OCI-LY7 (cell line): ENCODE measurements around the gene CNIH2.

Source experiments
- EZH2phosphoT487 ChIP-seq: fragments of 200-600 bp; sonication (generic); IDR thresholded peaks from 2 replicates; pipeline ENCODE4 v1.6.1; 2018; ENCODE audit warnings: low read depth, borderline replicate concordance, mild to moderate bottlenecking, mixed run types, antibody characterized with exemption, low read length, moderate library complexity, mixed read lengths
- TF ChIP-seq, protein P1 (sequence below): fragments of 200-600 bp; sonication (generic); conservative IDR thresholded peaks from 2 replicates; pipeline ENCODE4 v1.5.1; 2014; ENCODE audit warnings: mild to moderate bottlenecking, antibody characterized with exemption, low read length, moderate library complexity, mixed read lengths

DNA sequence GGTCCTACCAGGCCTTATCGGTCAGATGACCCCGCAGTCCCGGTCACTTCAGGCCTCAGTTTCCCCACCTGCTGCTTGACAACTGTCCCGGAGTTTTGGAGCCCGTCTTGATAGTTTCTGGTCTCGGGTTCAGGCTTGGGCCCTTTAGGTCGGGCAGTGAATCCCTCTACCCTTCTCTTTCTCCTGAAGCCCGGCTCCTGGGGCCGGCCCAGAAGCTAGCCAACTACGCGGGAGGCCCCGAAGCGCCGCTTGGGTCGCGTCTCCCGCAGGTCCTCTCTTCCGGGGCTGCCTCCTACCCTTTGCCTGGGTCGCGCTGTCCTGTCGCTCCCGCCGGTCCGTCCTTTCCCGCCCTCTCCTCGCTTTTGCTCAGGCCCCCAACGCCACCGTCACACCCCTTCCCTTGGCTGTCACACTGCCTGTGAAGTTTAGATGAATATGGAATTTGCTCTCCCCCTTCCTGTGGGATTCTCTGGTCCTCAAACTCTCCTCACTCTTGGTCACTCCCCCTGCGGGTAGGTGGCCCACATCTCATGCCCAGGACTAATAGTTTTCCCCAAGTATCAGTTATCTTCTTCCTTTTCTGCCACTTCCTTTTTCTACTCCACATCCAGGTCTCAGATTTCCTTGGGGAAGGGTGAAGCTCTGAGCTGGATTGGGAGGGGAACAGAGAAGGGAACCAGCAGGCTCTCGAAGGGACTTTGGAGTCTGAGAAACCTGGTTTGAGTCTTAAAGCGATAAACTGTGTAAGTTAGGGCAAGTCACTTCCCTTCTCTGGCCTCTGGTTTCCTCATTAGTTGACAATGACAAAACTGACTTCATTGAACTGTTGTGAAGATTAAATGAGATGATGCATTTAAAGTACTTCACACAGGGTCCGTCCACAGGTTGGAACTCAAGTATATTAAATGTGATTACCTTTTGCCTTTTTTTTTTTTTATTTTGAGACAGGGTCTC, 8.7 kb upstream of the CNIH2 start:
- TF ChIP-seq, protein P1, sequence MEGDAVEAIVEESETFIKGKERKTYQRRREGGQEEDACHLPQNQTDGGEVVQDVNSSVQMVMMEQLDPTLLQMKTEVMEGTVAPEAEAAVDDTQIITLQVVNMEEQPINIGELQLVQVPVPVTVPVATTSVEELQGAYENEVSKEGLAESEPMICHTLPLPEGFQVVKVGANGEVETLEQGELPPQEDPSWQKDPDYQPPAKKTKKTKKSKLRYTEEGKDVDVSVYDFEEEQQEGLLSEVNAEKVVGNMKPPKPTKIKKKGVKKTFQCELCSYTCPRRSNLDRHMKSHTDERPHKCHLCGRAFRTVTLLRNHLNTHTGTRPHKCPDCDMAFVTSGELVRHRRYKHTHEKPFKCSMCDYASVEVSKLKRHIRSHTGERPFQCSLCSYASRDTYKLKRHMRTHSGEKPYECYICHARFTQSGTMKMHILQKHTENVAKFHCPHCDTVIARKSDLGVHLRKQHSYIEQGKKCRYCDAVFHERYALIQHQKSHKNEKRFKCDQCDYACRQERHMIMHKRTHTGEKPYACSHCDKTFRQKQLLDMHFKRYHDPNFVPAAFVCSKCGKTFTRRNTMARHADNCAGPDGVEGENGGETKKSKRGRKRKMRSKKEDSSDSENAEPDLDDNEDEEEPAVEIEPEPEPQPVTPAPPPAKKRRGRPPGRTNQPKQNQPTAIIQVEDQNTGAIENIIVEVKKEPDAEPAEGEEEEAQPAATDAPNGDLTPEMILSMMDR: peak; percentile 39; the same call in 1 of the 2 replicates
- no peak for TF ChIP-seq EZH2phosphoT487
